SK-MEL-5 (cell line): ENCODE data around the gene SHROOM3. TPM values are rescaled to one million over a fixed set of nuclear protein-coding genes. Genes with fewer than 3 reads are reported as not detected.

Source experiments
- DNase-seq: peaks from one replicate; pipeline ENCODE4 v3.0.0-alpha.2; 2016; ENCODE audit warnings: low read depth, low spot score
- in situ Hi-C: cut with HindIII; loops from 2 replicates; pipeline ENCODE4 v1.10.0; 2016; ENCODE audit warnings: low sequenced_read_pairs, high pct_unique_total_duplicates, low pct_unique_long_range_greater_than_20kb
- total RNA-seq: library from RNA; depleted of rRNA; stranded (reverse); fragments of >200 nt; shearing (Covaris generic); gene quantifications from 2 replicates; pipeline ENCODE4 v1.2.3, GENCODE V29; 2014

Gene SHROOM3
- total RNA-seq, 1 experiment from 2014 or later, result 0.82 TPM

DNA sequence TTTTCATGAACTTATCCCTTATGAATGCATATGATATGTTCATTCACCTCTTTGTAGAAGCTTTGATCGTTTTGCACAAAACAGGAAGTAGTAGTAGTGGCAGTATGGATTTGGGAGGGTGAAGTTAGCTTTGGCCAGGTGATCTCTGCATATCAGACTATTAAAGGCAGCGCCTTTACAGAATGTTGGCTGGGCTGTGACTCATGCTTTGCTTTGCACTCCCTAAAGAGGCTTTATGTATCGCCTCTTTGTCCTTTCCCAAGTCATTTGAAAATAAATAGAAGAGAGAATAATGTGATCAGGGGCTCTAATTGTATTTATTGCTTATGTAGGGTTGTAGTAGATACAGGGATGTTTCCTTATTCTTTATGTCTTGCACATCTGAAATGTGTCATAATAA is 50.4 kb downstream of the SHROOM3 start:
- peak; percentile 77 for DNase-seq
- in situ Hi-C loops, result no loop called here

DNA sequence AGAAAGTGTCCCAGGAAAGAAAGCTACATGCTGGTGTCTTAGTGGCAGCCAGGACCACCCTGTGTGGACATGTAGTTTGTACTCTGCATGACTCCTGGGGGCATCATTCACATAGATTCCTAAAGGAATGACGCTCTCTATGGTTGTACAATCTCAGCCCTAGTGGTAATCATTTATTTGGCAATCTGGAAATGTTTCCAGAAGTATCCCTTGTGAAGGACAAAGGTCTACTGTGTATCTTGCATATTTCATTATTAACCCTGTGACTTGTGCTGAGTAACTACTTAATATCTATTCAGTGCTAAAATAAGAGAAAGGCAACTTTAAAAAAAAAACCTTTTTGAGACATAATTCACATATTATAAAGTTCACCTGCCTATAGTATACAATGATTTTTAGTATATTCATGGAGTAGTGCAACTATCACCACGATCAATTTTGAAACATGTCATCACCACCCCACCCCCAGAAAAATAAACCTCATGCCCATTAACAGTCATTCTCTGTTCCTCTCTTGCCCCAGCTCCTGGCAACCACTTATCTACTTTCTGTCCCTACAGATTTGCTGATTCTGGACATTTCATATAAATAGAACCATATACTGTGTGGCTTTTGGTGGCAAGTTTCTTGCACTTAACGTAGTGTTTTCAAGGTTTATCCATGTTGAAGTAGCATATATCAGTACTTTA is 51.7 kb downstream of the SHROOM3 start:
- DNase-seq, result peak; percentile 61
- in situ Hi-C loops, result no loop called here

DNA sequence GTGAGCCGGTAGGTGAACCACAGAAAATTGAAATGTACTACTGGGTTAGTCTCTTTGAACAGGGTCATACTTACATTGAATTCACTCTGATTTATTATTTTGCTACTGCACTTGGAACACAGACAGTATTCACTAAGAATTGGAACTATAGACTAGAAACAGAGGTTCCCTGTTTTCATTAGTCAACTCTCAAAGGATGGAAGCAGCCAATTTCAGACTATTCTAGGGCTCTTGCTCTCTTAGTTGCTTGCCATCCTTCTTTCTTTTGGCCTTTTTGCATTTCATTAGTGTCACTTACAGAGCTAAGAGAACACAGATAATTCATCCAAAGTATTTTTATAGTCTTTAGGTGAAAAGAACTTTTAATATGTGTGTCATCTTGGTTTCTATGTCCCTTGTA is 52.6 kb downstream of the SHROOM3 start:
- DNase-seq, result no peak
- in situ Hi-C loops, result no loop called here

DNA sequence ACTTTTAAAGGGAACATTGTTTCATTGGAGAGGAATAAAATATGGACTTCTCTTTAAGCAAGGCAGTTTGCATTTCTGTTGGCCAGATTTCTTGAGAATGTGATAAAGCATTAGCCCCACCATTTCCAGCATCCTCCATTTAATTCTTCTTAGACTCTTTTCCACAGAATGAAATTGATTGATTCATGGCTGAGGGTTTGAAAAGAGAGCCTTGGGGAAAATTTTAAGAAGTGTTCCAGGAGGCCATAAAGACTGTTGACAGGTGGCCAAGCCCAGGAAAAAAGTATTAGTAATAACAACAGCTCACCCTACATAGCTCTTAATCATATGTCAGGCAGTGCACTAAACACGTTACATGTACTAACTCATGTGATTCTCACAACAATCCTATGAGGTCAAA is 53.4 kb downstream of the SHROOM3 start:
- in situ Hi-C loops, result no loop called here
- no peak for DNase-seq

DNA sequence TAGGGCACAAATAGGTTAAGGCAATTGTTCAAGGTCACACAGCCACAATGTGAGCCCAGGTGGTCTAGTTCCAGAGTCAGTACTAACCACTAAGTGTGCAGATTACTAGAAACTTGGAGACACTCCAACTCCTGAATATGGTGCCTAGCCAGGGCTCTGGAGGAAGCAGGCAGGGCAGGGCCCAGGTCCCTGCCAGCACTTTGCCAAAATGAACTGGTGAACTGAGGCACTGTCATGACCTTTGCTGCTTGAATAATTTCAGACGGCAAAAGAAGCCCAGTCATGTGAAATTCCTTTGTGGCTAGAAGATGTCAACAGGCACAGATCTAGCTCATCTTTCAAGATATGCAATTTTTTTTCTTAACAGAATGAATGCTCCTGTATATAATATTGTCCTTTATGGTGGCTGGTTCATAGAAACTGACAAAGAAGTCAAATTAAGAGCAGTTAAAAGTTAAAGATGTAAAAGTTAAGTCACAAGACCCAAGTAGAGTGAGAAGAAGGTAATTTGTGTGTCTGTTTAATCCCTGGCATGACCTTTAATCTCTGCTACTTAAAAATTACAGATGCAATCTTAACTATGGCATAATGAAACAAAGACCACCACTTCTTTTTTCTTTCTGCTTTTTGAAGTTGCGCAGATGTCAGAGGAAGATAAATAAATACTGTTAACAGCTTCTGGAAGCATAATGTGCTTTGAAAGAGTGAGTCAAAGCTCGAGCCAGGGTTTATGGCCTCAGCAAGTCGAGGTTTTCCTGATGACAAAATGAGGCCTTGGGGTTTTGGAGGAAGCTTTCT is 54.1 kb downstream of the SHROOM3 start:
- no peak for DNase-seq
- in situ Hi-C loops, result no loop called here

DNA sequence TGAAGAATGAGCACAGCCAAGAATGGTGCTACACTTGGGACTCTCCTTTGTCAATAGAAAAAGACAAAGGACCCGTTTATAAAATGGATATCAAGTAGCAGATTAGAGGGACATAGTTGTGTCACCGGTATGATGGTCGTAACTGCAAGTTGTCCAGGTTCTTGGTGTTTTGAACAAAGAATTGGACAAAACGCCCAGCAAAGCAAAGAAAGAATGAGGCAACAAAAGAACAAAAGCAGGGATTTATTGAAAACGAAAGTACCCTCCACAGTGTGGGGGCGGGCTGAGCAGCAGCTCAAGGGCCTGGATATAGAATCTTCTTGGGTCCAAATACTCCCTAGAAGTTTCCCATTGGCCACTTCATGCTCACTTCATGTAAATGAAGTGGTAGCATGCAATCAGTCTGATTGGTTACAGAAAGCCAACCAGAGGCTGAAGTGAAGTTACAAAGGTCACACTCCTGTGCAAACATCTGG is 54.7 kb downstream of the SHROOM3 start:
- DNase-seq, result no peak
- in situ Hi-C loops, result no loop called here

DNA sequence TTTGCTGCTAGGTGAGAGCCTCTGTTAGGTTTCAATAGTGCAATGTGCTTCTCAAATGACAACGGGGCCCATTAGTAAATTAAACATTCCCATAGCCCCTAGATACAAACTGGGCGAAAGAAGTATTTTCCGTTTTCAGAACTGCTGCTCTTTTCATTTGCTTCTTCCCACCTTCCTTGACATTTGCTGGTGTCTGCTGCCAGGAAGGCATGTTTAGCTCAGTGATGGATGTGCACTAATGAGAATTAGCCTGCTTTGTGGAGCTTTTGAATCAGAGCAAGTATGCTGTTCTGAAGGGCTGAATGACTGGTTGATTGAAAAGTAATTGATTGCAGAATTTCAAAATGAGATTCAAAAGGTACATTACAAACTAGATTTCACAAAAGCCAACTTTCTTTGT is 57.0 kb downstream of the SHROOM3 start:
- in situ Hi-C loops, result no loop called here
- DNase-seq, result no peak

DNA sequence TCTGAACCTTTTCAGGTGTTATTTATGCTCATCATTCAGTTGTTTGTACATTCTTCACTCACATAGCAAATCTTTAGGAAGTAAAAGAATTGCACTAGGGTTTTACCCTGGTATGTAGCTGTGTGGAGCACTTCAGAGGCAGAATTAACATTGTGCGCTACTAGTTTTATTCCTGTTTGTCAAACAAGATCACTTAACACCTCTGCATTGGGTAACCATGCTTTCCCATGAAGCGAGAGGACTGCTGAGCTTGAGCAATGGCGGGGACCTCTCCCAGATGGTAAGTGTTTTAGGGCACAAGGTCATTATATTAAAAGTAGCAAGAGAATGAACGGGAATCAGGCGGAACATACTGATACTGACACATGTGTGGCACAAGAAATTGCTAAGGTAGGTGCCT is 59.2 kb downstream of the SHROOM3 start:
- in situ Hi-C loops, result no loop called here
- no peak for DNase-seq

DNA sequence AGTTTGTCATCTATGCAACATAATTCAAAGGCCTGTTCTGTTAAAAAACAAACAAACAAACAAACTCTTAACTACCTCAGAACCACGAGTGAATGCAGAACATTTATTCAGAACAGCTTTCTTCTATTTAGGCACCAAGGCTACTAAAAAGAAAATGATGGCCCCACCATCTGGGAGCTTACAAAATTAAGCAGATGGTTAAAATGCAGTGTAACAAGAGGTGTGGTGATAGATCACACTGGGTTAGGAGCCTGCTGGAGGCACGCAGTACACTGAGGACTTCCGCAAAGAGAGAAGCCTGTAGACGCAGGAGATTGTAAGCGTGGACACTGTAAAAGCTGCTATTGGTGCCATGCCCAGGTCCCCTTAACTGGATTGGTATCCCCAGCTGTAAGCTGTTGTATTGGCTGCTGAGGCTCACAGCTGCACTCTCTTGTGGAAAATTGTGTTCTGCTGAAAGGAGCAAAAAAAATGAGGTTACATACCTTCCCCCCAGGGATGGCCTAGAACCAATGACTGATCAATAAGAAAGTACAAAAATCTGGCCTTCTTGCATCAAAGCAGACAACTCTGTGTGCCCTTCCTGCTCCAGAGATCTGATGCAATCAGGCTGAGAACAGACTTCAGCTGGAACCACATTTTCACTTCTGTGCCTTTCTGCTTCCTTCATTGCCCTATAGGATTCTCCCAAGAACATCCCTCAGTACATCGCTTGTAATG is 60.0 kb downstream of the SHROOM3 start:
- in situ Hi-C loops, result no loop called here
- DNase-seq, result no peak

DNA sequence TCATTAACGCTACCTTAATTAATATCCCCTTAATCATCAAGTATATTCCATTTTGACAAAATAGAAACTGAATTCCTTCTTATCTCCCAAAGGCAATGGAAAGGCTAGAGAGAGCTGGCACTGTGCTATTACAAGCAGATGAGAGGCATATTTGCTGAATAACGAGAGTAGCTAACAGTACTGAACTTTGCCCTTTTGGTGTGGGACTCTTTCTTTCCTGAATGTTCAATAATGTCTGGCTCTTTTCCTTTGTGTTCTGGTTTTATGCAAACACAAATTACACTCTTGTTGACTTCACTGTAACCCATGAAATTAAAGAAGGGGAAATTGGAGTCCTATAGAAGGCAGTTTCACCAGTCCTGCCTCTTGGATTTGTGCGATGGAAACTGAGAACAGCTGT is 63.5 kb downstream of the SHROOM3 start:
- DNase-seq, result no peak
- in situ Hi-C loops, result no loop called here

DNA sequence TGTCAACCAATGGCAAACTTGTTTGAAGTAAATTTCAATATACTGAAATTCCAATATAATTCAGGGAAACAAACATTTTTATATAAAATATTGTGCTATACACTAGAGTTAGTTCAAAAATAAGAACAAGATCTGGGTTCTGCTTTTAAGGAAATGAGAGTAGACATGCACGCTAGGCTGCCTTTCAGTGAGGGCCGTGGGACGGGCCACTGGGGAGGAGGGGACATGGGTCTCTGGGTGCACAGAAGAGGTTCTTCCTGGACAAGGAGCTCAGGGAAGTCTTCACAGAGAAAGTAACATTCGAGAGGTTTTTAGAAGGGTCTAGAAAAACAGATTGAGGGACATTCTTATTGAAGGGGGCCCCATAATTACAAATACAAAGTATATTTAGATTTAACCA is 64.4 kb downstream of the SHROOM3 start:
- no peak for DNase-seq
- in situ Hi-C loops, result no loop called here

DNA sequence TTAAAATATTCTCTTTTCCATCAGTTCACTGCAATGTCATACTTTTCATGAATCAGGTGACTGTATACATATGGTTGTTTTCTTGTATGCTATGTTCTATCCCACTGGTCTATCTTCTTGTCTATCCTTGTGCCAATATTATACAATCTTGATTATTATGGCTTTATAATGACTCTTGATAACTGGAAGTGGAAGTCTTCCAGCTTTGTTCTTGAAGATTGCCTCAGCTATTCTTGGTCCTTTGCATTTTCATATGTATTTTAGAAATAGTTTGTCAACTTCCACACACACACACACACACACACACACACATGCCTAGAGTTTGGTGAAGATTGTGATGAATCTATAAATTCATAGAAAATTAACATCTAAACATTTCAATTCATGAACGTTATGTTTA is 67.9 kb downstream of the SHROOM3 start:
- DNase-seq, result no peak
- in situ Hi-C loops, result no loop called here

DNA sequence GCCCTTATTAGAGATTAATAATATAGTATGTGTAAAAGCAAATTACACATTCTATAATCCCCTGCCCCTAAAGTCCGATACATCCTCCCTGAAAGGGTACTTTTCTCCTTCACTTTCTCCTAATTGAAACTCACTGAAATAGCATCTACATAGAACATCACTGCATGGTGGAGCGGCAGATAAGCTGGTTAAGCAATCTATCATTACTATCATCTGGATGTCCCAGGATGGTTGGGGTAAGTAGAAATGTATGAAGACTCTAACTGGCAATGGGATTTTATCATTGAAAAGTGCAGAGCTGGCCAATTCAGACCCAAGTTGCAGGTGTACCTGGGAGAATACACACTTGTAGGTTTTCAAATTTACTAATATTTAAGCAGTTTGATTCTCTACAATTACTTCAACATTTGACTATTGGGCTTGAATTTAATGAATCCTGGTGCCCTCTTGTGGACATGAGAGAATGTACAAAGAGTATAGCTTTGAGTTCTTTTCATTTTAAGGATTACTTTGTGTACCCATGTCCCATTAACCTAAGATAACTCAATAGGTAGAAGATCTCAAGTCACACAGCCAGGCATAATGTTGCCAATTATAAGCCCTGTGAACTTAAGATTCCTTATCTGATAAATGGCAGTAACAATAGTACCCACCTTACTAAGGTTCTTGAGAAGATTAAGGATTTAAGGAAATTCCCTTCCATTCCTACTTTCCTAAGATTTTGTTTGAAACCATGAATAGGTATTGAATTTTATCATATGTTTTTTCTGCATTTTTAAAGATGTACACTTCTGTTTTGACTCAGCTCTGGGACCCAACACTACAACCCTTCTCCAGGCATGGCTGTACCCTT is 69.8 kb downstream of the SHROOM3 start:
- DNase-seq, result peak; percentile 76
- in situ Hi-C loops, result no loop called here

DNA sequence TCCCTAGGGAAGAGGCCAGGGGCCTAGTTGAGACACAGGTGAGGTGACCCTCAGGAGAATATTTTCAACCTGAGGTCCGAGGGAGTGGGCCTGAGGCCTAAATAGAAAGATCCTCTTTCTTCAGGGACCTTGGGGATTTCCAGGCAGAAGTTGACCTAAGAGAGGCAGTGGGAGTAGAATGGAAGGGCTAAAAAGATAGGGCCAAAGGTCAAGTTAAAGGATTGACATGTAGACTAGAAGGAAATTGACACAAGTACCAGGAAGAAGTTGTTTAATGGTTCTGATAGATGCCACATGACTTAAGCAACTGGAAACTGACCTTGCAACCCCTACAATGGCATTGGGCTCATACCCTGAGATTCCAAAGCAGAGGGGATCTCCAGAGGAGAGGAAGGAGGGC is 76.9 kb downstream of the SHROOM3 start:
- in situ Hi-C loops, result no loop called here
- DNase-seq, result no peak

DNA sequence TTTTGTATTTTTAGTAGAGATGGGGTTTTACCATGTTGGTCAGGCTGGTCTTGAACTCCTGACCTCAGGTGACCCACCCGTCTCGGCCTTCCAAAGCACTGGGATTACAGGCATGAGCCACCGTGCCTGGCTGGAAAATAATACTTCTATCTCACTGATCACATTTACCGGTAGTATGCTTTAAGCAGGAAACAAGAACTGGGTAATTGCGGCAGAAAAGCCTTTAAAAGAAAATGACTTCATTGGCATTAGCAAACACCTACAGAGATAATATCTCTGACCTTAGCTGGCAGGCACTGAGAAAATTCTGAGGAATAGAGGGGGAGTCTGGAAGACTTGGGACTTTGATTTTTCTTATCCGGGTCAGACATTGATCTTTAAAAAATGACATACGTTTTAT is 78.5 kb downstream of the SHROOM3 start:
- DNase-seq, result no peak
- in situ Hi-C loops, result no loop called here

DNA sequence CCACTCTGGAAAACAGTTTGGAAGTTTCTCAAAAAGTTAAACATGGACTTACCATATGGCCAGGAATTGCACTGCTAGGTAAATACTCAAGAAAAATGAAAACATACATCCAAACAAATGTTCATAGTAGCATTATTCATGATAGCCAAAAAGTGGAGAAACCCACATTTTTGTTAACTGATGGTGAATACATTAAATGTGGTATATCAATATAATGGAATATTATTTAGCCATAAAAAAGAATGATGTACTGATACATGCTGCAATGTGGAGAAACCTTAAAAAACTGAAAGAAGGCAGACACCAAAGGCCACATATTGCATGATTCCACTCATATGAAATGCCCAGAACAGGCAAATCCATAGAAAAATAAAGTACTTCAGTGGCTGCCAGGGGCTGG is 79.1 kb downstream of the SHROOM3 start:
- no peak for DNase-seq
- in situ Hi-C loops, result no loop called here

DNA sequence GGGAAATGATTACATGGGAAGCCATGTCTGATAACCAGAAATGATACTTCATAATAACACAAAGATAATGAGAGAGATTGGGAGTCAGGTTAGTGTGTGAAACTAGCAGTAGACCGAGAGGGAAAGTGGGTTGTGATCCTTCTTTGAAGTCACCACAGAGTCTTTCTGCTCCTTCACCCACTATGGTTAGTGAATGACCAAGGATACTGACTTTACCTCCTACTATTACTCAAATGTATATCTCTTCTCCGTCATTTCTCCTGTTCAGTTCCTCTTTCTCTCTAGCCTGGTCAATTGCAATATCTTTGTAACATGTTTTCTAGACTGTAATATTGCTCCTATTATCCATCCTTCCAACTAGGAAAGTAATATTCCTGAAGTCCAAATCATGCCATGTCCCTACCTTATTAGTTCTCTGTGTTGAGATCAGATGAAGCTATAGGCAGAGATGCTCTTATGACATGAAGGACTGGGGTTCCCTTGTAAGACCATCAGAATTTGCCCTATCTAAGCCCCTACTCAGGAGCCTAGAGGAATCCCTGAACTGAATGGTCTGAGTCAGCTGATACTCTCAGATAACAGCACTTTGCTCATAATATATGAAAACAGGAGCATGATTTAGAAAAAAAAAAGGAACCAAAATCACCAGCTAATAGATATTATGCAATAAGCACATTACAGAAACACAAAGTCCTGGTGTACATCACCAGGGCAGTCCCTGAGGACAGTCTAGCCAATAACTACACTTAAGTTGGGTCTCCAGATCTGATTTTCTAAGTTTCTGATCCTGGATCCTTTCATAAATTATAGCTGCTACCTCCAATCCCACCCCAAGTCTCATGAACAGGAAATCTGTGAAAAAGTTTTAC is 81.2 kb downstream of the SHROOM3 start:
- no peak for DNase-seq
- in situ Hi-C loops, result no loop called here
